Gastroesophageal sphincter (tissue), 4 donors: ENCODE measurements around the gene ACHE. TPM values are rescaled to one million over a fixed set of nuclear protein-coding genes. Genes with fewer than 3 reads are reported as not detected.

Experiments used
- ATAC-seq: fragments of 150-250 bp; one replicate; pipeline ENCODE4 v1.9.1; 2016; ENCODE audit warnings: mild to moderate bottlenecking, moderate library complexity
- H3K27ac ChIP-seq, 4 donors: fragments of 200-600 bp; sonication (generic) in 3 of 4; 1 replicate in 3 of 4; 2 replicates in 1 of 4; pipeline ENCODE4 v1.5.1; 2016 to 2019
- H3K27me3 ChIP-seq: fragments of 200-600 bp; sonication (generic); one replicate; pipeline ENCODE4 v1.5.1; 2019
- H3K36me3 ChIP-seq, 2 donors: fragments of 200-600 bp; sonication (generic); one replicate each; pipeline ENCODE4 v1.5.1; 2019; ENCODE audit warnings: control low read depth in 1 of 2
- H3K4me1 ChIP-seq, 3 donors: fragments of 200-600 bp; sonication (generic); 1 replicate in 2 of 3; 2 replicates in 1 of 3; pipeline ENCODE4 v1.5.1; 2016 to 2019; ENCODE audit warnings: control low read depth in 2 of 3
- H3K4me3 ChIP-seq, 2 donors: fragments of 200-600 bp; sonication (generic); one replicate each; pipeline ENCODE4 v1.5.1; 2019; ENCODE audit warnings: mild to moderate bottlenecking in 1 of 2, moderate library complexity in 1 of 2
- H3K9me3 ChIP-seq, 3 donors: fragments of 200-600 bp; sonication (generic); one replicate each; pipeline ENCODE4 v1.5.1; 2017 to 2019; ENCODE audit warnings: control low read depth in 2 of 3
- EP300 ChIP-seq: sonication (generic); formaldehyde crosslinking; IDR thresholded peaks from one replicate; pipeline ENCODE4 v1.6.1; 2017; ENCODE audit warnings: antibody characterized with exemption, mild to moderate bottlenecking
- POLR2A ChIP-seq, 2 donors: fragments of 450-650 bp; IDR thresholded peaks; one replicate each; pipeline ENCODE4 v1.6.1; 2017; ENCODE audit warnings: antibody characterized with exemption in 2 of 2, mild to moderate bottlenecking in 2 of 2, moderate library complexity in 1 of 2
- POLR2AphosphoS5 ChIP-seq: sonication (generic); formaldehyde crosslinking; IDR thresholded peaks from one replicate; pipeline ENCODE4 v1.6.1; 2017; ENCODE audit warnings: antibody characterized with exemption
- WGBS, 2 donors: methylation state at CpG; one replicate each; pipeline ENCODE4 v1.1.5; 2018; ENCODE audit warnings: low coverage in 1 of 2; 5-methylcytosine and 5-hydroxymethylcytosine counted together
- total RNA-seq, 4 donors: library from RNA; depleted of rRNA; stranded (reverse); fragments of >200 nt; gene quantifications; one replicate each; pipeline ENCODE4 v1.1.0, GENCODE V29; 2016
- TF ChIP-seq, protein P1 (sequence below), 4 experiments: fragments of 200-600 bp in 2 of 4; fragments of 450-650 bp in 2 of 4; sonication (generic) in 1 of 4; IDR thresholded peaks; one replicate each; pipeline ENCODE4 v1.5.1; 2017 to 2019; ENCODE audit warnings: antibody characterized with exemption in 4 of 4, mild to moderate bottlenecking in 2 of 4, moderate library complexity in 2 of 4

The ACHE gene
- total RNA-seq, 4 donors from 2014 or later, result 0.62 to 3.6 (median 1.1) TPM

DNA sequence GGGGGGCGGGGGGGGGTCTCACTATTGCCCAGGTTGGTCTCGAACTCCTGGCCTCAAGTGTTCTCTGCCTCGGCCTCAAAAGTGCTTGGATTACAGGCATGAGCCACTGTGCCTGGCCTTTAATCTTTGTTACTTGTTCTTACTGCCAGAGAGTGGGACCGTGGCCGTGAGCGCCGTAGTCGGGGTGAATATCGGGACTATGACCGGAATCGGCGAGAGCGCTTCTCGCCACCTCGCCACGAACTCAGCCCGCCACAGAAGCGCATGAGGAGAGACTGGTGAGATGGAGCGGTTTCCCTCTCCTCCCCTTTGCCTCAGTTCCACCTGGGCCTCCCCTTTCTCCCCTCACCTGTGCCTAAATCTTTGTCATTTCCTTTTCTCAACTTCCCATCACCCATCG is 14.6 kb downstream of the ACHE start:
- TF ChIP-seq, protein P1, sequence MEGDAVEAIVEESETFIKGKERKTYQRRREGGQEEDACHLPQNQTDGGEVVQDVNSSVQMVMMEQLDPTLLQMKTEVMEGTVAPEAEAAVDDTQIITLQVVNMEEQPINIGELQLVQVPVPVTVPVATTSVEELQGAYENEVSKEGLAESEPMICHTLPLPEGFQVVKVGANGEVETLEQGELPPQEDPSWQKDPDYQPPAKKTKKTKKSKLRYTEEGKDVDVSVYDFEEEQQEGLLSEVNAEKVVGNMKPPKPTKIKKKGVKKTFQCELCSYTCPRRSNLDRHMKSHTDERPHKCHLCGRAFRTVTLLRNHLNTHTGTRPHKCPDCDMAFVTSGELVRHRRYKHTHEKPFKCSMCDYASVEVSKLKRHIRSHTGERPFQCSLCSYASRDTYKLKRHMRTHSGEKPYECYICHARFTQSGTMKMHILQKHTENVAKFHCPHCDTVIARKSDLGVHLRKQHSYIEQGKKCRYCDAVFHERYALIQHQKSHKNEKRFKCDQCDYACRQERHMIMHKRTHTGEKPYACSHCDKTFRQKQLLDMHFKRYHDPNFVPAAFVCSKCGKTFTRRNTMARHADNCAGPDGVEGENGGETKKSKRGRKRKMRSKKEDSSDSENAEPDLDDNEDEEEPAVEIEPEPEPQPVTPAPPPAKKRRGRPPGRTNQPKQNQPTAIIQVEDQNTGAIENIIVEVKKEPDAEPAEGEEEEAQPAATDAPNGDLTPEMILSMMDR (IDR thresholded peaks at IDR 0.05), result no peak
- TF ChIP-seq EP300, result no peak
- no peak for TF ChIP-seq POLR2AphosphoS5
- TF ChIP-seq POLR2A (IDR thresholded peaks at IDR 0.05), result no peak
- Histone ChIP-seq H3K4me3 (no peak overlapping the region), H3K36me3 (peaks cover 0 to 86% of the 10 kb centered on the region in 2 donors), H3K9me3 (no peaks in the 10 kb centered on the region), H3K27me3 (no peaks in the 10 kb centered on the region), H3K4me1 (peaks cover 0 to 54% (median 9%) of the 10 kb centered on the region in 3 donors), H3K27ac (no peak overlapping the region)
- 93 to 100% methylated on average over 1 to 12 of the region's 20 CpGs for WGBS, 2 donors
- ATAC-seq, result no peak

DNA sequence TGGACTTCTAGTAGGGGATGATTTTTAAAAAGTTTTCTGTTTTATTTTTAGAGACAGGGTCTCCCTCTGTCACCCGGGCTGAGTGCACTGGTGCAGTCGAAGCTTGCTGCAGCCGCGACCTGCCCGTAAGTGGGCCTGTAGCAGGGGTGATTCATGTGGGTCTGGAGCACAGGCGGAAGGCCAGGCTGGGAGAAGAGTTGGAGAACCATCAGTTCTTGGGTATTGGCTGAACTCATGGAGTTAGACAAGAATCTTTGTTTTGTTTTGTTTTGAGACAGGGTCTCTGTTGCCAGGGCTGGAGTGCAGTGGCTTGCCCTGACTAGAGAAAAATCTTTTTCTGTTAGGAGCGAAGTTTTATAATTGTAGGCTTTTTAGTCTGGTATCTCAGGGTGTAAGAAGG is 15.0 kb downstream of the ACHE start:
- H3K27ac ChIP-seq, result no peak overlapping the region
- TF ChIP-seq, protein P1 (IDR thresholded peaks at IDR 0.05), result no peak
- no peak for TF ChIP-seq POLR2A (IDR thresholded peaks at IDR 0.05)
- TF ChIP-seq POLR2AphosphoS5, result no peak
- no peak for TF ChIP-seq EP300
- ATAC-seq, result no peak
- no peaks in the 10 kb centered on the region for H3K27me3 ChIP-seq
- peaks cover 3 to 58% (median 13%) of the 10 kb centered on the region in 3 donors for H3K4me1 ChIP-seq
- H3K4me3 ChIP-seq, result no peak overlapping the region
- 95% methylated on average over 2 of the region's 7 CpGs; no CpG with 5 or more reads in 1 of the 2 donors for WGBS, 2 donors
- H3K9me3 ChIP-seq, result no peaks in the 10 kb centered on the region
- peaks cover 0 to 81% of the 10 kb centered on the region in 2 donors for H3K36me3 ChIP-seq

DNA sequence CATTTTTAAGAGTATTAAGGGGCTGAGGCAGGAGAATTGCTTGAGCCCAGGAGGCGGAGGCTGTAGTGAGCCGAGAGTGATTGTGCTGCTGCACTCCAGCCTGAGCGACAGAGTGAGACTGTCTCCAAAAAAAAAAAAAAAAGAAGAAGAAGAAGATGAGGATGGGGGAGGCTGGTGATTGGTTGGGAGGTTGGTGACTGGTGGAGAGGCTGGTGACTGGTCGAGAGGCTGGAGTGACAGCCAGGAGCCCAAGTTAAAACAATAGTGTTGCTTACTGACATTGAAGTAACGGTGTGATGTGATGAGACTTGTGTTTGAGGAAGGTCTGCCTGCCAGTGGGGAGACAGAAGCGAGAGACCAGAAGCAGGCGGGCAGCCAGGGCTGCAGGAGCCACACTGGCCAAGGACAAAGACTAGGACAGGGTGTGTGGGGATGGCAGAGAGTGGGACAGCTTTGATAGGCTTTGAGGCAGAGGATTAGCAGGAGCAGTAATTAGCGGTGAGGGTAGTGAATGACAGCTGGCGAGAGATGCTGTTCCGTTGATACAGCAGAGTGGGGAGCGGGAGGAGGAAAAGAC is 15.9 kb downstream of the ACHE start:
- H3K9me3 ChIP-seq, result no peaks in the 10 kb centered on the region
- H3K4me1 ChIP-seq, result peaks cover 3 to 60% (median 13%) of the 10 kb centered on the region in 3 donors
- no peaks in the 10 kb centered on the region for H3K27me3 ChIP-seq
- no peak overlapping the region for H3K4me3 ChIP-seq
- H3K36me3 ChIP-seq, result peaks cover 0 to 72% of the 10 kb centered on the region in 2 donors
- WGBS, 2 donors, result 75 to 76% methylated on average over 7 to 10 of the region's 11 CpGs
- no peak for ATAC-seq
- H3K27ac ChIP-seq, result no peak overlapping the region
- TF ChIP-seq, protein P1 (IDR thresholded peaks at IDR 0.05), result no peak
- TF ChIP-seq POLR2A (IDR thresholded peaks at IDR 0.05) (no peak), POLR2AphosphoS5 (no peak), EP300 (no peak)

DNA sequence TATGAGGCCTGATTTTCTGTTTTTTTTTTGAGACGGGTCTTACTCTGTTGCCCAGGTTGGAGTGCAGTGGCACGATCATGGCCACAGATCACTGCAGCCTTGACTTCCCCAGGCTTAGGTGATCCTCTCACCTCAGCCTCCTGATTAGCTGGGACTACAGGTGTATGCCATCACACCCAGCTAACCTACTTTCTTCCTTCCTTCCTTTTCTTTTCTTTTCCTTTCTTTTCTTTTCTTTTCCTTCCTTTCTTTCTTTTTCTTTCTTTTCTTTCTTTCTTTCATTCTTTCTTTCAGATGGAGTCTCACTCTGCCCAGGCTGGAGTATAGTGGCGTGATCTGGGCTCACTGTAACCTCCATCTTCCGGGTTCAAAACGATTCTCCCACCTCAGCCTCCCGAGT is 17.0 kb downstream of the ACHE start:
- peaks cover 0 to 65% of the 10 kb centered on the region in 2 donors for H3K36me3 ChIP-seq
- TF ChIP-seq POLR2AphosphoS5, result no peak
- TF ChIP-seq, protein P1 (IDR thresholded peaks at IDR 0.05), result no peak
- no peak for TF ChIP-seq POLR2A (IDR thresholded peaks at IDR 0.05)
- peaks cover 3 to 70% (median 18%) of the 10 kb centered on the region in 3 donors for H3K4me1 ChIP-seq

DNA sequence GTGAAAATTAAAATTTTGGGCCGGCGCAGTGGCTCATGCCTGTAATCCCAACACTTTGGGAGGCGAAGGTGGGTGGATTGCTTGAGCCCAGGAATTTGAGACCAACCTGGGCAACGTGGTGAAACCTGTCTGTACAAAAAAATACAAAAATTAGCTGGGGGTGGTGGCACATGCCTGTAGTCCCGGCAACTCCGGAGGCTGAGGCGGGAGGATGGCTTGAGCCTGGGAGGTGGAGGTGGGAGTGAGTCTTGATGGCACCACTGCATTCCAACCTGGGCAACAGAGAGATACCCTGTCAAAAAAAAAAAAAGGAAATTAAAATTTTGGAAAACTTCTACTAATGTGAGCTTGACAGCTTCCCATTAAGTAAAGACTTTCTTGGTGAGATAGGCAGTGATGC is 17.7 kb downstream of the ACHE start:
- ATAC-seq, result no peak
- TF ChIP-seq POLR2A (IDR thresholded peaks at IDR 0.05) (no peak), POLR2AphosphoS5 (no peak), EP300 (no peak)
- TF ChIP-seq, protein P1 (IDR thresholded peaks at IDR 0.05), result no peak
- Histone ChIP-seq H3K27ac (no peak overlapping the region), H3K4me3 (no peak overlapping the region), H3K27me3 (no peaks in the 10 kb centered on the region), H3K36me3 (peaks cover 0 to 65% of the 10 kb centered on the region in 2 donors), H3K4me1 (peaks cover 3 to 71% (median 18%) of the 10 kb centered on the region in 3 donors), H3K9me3 (no peaks in the 10 kb centered on the region)
- 64 to 77% methylated on average over 2 to 7 of the region's 7 CpGs for WGBS, 2 donors

More for the DNA sequence above, 17.0 kb downstream of the ACHE start:
- Histone ChIP-seq H3K27ac (no peak overlapping the region), H3K9me3 (no peaks in the 10 kb centered on the region), H3K27me3 (no peaks in the 10 kb centered on the region), H3K4me3 (no peak overlapping the region)
- WGBS, 2 donors, result 81% methylated on average over 4 of the region's 6 CpGs; no CpG with 5 or more reads in 1 of the 2 donors
- no peak for ATAC-seq
